Stimulated activated CD4-positive, alpha-beta T cell treated with anti-CD3 and anti-CD28 coated beads, Interleukin-4, amount 100 ng/mL, for 1 hour (primary cell): ENCODE data around the gene KMT5B.
"Not testable (repeated sequence)": the region's sequence is repeated elsewhere in the genome, so short reads cannot be mapped to it uniquely, and the experiment has no call there.

Source experiments
- DNase-seq: peaks from one replicate; pipeline ENCODE4 v3.0.0-alpha.2; 2020

Gene KMT5B

DNA sequence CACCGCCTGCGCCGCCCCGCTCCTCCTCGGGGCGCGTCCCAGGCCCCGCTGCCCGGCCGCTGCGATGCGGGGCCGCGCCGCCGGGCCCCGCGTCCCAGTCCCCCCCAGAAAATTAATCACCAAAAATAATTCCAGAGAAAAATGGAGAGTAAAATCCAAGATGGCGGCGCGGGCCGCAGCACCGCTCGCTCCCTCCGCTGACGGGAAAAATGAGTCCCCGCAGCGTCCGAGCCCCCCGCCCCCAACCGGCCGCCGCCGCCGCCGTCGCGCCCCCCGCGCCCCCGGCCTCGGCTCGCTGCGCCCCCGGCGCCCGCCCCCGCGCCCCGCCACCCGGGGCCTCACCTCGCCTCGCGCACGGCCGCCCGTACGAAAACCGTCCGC, at the start of gene KMT5B:
Gene KMT5B (minus strand): TSS at position 162 of the 381 bp plus-strand sequence. CDS start 23,220 bp downstream, outside the sequence.
- DNase-seq = peak; percentile 69

GRCh38 chr11:68262544-68262827, 49.4 kb upstream of the KMT5B start:
- DNase-seq = no peak

- DNase-seq = no peak
Observed at GRCh38 chr11:68261749-68262543, 48.9 kb upstream of the KMT5B start.

GRCh38 chr11:68261006-68261405, 47.9 kb upstream of the KMT5B start:
- no peak for DNase-seq

DNA sequence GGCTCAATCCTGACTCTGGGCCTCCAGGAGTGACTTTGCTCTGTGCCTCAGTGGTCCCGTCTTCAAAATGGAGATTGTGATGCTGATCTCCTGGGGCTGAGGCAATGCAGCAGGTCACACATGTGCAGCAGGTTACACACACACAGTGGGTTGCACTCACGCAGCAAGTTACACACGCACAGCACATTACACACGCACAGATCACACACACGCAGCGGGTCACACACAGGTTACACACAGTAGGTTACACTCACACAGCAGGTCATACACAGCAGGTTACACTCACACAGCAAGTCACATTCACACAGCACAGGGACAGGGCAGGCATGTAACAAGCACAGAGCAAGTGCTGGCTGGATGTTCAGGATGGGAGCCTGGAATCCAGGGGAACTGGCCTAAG, 47.4 kb upstream of the KMT5B start:
- DNase-seq = no peak

DNA sequence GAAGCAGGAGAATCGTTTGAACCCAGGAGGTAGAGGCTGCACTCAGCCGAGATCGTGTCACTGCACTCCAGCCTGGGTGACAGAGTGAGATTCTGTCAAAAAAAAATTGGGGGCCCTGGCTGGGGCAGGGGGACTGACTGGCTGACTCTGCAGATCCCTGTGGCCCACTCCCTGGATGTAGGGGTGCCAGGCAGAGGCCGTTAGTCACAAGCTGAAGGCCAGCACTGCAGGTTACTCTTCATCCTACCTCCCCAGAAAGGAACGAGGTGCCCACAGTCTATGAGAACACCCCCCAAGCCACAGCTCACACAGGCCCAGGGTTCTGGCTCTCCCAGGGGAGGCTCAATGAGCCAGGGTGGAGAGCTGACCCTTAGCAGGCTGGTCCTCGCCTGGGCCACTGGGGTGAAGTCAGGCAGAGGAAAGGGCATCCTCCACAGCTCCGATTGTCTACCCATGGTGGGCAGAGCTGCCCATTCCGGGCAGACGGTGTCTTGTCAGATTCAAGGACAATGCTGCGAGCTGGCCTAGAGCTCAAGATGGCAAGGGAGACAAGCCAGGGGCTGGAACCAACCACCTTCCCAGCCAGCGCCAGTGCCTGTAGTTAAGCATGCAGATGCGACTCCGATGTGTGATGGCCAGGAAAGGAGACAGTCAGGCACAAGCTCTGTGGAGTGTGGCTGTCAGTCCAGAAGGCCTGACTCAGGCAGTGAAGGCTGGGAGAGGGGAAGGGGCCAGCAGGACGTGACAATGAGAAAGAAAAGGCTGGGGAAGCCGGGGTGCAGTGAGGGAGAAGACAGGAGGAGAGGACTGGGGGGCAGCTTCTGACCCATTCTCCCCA, 46.2 kb upstream of the KMT5B start:
- no peak for DNase-seq

DNA sequence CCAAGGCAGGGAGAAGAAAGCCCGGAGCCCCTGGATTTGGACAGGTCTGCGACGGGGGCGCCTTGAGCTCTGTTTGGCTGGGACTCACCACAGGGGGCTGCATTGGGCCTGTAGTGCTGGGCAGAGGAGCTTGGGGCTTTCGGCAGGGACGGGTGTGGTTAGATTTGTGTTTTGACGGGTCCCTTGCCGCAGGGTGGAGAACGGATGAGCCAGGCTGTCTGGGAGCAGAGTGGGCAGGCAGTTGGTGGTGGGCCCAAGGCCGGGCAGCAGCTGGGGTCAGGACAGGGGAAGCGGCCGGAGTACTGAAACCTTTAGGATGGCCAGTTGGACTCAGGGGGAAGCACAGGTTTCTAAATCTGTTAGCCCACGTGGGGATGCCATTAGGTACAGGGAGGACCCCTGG, 45.3 kb upstream of the KMT5B start:
- DNase-seq = no peak

DNA sequence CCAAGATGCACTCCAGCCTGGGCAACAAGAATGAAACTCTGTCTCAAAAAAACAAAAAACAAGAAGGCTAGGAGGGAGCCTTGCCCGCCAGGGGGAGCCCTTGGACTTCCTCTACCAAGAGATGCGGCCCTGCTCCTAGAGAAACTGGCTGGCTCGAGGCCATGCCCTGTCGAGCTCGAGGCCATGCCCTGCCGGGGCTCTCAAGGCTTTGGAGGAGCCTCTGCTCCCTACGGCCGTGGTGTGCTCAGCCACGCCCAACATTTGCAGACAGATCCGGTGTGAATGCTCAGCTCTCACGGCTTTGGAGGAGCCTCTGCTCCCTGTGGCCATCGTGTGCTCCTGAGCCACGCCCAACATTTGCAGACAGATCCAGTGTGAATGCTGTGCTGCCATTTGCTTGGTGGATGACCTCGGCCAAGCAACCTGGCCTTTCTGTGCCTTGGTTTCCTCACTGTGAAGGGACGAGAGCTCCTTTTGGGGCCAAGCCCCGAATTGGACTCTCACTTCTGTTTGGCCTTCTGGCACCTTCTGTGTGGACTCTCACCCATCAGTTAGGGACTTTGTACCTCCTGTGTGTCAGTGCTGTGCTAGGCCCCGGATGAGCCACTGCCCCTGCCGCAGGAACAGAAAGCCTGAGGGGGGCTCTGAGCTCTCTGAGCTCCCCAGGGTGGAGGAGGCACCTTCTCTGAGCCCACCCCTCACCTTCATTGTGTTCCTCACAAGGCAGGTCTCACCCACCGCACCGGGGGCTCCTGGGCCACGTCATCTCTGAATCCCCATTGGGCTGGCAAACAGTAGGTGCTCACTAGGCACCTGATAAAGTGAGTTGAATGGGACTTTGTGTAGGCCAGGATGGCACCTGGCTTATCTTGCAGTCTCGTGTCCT, 44.6 kb upstream of the KMT5B start:
- DNase-seq = peak; percentile 96

GRCh38 chr11:68256331-68256741, 43.2 kb upstream of the KMT5B start:
- no peak for DNase-seq

- no peak for DNase-seq
Observed at GRCh38 chr11:68255526-68255925, 42.4 kb upstream of the KMT5B start.

- DNase-seq = no peak
Observed at GRCh38 chr11:68254421-68254820, 41.3 kb upstream of the KMT5B start.

DNA sequence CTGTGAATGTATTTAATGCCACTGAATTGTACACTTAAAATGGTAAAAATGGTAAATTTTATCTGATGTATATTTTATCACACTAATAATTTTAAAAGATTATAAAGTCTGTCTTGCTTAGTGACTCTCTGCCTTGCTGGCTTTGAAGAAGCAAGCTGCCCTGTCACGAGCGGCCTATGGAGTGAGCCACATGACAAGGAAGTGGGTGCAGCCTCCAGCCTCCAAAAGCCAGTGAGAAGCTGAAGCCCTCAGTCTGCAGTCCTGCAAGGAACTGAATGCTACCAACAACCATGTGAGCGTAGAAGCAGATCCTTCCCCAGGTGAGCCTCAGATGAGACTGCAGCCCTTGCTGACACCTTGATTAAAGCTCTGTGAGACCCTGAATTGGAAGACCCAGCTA, 38.7 kb upstream of the KMT5B start:
- no peak for DNase-seq

GRCh38 chr11:68244912-68245311, 31.8 kb upstream of the KMT5B start:
- DNase-seq = not testable (repeated sequence)

DNA sequence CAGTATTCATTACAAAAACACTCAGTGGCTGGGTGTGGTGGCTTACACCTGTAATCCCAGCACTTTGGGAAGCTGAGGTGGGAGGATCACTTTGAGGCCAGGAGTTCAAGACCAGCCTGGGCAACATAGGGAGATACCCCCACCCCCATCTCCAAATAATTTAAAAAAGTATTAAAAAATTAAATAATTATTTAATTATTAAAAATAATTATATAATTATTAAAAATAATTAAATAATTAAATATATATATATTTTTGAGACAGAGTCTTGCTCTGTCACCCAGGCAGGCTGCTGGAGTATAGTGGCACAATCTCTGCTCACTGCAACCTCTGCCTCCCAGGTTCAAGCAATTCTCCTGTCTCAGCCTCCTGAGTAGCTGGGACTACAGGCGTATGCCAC, 30.8 kb upstream of the KMT5B start:
- not testable (repeated sequence) for DNase-seq

DNA sequence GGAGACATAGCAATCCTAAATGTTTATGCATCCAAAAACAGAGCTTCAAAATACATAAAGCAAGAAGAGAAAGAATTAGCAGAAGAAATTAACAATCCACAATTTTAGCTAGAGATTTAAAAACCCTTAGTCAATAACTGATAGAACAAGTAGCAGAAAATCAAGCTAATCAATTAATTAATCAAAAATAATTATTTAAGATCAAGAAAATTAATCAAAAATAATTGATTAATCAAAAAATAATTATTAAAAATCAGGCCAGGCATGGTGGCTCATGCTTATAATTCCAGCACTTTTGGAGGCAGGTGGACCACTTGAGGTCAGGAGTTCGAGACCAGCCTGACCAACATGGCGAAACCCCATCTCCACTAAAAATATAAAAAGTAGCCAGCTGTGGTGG, 29.5 kb upstream of the KMT5B start:
- DNase-seq = no peak

DNA sequence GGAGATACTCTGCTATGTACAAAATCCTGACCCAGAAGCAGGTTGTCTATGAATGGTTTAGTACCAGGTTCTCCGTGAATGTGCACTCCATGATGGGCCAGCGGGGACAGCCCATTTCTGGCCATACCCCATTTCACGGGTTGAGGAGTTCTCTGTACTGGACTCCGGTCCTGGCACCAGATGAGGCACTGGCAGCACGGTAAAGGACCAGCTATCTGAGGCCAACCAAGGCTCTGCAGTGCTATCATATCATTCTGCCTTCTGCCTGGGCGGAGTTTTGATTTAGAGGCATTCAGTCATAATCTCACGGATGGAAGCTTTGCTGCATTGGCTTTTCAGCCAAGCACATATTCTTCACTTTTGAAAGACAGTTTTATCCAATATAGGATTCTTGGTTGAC, 18.5 kb upstream of the KMT5B start:
- DNase-seq = no peak

- DNase-seq = no peak
Observed at GRCh38 chr11:68229601-68230000, 16.5 kb upstream of the KMT5B start.

DNA sequence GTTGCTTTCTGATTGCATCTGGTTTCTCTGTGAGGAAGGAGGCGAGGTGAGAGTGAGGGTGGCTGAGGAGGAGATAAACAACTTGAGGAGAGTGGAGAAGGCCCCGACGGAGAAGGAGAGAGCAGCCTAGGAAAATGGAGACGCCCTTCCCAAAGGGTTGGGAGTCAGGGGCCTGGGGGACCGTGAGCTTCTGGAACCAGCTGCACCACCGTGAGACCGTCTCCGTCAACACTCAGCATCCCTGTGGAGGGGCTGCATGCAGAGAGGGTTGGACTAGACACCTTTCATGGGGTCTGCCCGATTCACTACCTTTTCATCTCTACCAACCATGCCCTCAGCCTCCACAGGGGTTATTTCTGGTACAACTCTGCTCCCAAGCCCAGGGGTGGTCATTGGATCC, 13.3 kb upstream of the KMT5B start:
- DNase-seq = no peak

DNA sequence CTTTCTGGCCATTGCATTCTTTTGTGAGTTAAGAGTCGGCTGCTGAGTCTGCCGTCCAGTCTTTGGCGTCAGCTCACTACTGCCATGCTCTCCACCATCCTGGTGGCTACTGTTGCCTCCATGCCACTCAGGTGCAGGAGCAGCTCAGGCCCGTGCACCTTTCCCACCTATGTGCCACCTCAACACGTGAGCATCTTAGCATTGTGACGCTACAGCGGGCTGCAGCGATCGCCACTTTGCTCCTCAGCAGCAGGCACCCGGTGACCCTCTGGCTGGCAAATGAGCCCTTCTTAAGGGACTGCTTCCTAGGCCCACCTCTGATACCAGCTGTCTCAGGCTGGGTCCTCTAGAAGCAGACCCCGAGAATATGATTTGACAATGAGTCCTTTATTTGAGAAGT, 11.5 kb upstream of the KMT5B start:
- no peak for DNase-seq

DNA sequence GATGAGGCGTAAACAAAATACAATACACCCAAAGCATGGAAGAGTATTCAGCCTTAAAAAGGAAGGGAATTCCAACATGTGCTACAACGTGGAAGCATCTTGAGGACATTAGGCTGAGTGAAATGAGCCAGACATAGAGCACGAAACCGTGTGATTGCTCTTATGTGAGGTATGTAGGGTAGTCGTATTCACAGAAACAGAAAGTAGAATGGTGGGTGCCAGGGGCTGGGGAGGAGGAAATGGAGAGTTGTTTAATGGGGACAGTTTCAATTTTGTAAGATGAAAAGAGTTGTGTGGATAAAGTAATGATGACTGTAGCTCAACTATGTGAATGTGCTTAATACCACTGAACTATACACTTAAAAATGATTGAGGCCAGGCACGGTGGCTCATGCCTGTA, 10.2 kb upstream of the KMT5B start:
- no peak for DNase-seq

- no peak for DNase-seq
Observed at GRCh38 chr11:68221406-68221805, 8.3 kb upstream of the KMT5B start.

DNA sequence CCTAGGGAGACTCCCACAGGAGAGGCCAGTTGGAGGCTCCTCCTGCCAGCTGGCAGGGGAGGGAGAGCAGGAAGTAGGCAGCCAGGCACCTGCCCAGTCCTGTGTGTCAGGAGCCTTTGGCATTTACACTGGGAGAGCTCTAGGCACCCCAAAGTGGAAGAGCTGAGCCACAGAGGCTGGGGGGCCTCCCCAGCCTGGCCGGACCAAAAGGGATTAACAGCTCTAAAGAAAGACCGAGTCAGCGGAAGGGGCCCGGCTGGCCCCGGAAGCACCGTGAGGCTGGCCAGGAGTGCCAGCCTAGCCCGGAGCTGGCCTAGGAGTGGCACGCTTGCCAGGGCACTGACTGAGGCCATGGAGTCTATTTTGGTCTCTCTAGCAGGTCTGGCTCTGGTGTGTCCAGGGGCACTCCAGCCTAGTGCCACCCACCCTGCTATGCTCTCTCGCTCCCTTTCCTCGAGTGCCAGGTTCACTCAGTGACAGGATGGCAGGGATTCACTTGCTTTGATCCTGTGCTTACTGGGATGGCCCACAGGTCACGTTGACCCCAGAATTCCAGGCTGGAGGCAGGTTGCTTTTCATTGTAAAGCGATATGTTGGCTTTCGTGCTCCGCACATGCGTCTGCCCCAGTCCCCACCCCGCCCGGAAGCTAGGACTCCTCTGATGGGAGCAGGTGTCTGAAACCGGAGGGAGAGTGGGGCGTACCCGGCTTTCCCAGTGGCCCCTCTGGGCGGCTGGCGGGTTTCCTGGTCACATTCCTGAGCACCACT, 3.3 kb upstream of the KMT5B start:
- DNase-seq = no peak
